HG02678 (cell line): ENCODE measurements around the gene AQP9.
"Not testable (repeated sequence)": the region's sequence is repeated elsewhere in the genome, so short reads cannot be mapped to it uniquely, and the experiment has no call there.

Source experiments
- ATAC-seq: cut with Tn5 transposase; IDR thresholded peaks from one replicate; pipeline ENCODE4 v1.9.1; 2021; ENCODE audit warnings: mild to moderate bottlenecking, moderate library complexity; ENCODE audit not compliant: unreplicated experiment

AQP9 gene

GRCh38 chr15:58138106-58138505 lies at the start of gene AQP9:
Gene AQP9, plus strand, starts transcription at chr15:58138381. Its CDS starts 185 bp downstream, at chr15:58138566.
- ATAC-seq = no peak

DNA sequence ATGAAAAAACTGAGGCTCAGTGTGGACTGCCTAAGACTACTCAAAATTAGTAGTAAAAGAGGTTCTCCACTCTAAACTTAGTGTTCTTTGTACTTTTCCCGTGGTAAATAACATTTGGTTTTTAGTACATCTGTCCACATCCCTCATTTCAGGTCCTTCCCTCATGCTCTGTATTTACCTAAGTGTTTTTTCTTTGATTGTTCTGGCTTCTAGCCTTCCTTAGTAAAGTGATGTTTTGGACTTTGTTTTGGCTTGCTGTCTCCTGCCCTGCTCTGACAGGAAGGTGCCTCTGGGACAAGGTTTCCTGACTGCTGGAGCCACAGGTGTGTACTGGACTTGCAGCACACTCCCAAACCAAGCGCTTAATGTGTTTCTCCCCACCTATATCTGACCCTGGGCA lies 42.8 kb upstream of the AQP9 start:
- no peak for ATAC-seq

DNA sequence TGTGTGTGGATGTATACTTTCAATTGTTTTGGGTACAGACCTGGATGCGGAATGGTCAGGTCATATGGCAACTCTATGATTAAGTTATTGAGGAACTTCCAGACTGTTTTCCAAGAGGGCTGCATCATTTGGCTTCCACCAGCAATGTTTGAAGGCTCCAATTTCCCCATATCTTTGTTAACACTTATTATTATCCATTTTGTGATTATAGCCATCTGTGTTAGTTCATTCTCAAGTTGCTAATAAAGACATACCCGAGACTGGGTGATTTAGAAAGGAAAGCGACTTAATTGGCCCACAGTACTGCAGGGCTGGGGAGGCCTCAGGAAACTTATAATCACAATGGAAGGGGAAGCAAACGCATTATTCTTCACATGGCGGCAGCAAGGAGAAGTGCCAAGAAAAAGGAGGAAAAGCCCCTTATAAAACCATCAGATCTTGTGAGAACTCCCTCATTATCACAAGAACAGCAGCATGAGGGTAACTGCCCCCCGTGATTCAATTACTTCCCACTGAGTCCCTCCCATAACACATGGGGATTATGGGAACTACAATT lies 41.6 kb upstream of the AQP9 start:
- ATAC-seq = no peak

- no peak for ATAC-seq
Measured at GRCh38 chr15:58103482-58103881, 34.7 kb upstream of the AQP9 start.

- ATAC-seq = no peak
Measured at GRCh38 chr15:58108117-58108516, 30.1 kb upstream of the AQP9 start.

DNA sequence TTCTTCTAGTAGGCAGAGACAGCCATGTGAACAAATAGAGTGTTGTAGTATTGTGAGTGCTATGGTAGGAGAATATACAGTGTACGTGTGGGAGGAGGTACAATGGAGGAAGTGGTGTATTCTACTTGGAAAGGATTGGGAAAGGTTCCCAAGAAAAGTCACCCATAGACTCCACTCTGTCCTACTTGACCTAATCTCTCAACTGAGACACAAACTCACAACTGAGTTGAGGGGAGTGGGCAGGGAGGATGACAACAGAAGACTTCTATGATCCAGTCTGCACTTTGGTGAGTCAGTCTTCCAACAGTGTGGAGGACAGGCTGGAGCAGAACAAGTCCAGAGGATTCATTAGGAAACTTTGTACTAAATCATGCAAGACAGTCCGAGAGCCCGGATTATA lies 28.8 kb upstream of the AQP9 start:
- no peak for ATAC-seq

DNA sequence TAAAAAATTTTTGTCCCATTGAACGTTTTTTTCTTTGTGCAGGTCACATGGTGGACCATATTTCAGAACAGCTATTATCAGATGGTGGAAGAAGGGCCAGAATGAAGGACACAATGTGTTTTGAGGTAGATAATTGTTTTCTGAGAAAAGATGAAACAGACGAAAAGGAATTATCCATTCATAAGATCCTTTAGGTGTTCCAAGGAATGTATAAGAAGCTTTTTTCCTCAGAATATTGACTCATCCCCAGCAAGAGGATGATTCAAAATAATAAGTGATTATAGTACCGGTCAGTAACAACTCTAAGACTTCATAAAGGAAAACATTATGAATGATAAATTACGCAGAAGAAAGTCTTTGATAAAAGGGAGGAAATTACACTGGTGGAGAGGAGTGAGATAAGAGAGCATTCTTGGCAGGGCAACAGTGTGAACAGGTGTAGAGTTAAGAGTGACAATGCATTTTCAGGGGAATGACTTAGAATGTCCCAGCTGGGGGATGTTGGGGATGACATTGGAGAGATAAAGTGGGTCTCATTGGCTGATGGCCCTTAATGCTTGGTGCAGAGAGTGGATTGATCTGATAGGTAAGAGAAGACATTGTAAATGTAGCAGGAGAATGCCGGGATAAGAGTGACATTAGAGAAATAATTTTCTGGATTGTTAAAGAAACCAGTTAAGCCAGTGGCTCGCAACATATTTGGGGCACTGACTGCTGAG lies 27.0 kb upstream of the AQP9 start:
- no peak for ATAC-seq

DNA sequence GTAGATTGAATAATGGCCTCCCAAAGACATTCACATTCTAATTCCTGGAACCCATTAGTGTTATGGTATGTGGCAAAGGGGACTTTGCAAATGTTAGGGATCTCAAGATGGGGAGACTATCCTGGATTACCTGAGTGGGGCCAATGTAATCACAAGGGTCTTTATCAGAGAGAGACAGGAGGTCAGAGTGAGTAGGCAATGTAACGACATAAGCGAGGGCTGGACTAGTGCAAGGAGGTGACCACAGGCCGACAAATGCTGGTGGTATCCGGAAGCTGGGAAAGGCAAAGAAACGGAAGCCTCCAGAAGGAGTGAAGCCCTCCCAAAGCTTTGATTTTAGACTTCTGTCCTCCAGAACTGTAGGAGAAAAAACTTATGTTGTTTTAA lies 26.5 kb upstream of the AQP9 start:
- no peak for ATAC-seq

GRCh38 chr15:58113358-58113757 lies 24.8 kb upstream of the AQP9 start:
- not testable (repeated sequence) for ATAC-seq

GRCh38 chr15:58114388-58114787 lies 23.8 kb upstream of the AQP9 start:
- ATAC-seq = no peak

- no peak for ATAC-seq
Measured at GRCh38 chr15:58114812-58115211, 23.4 kb upstream of the AQP9 start.

DNA sequence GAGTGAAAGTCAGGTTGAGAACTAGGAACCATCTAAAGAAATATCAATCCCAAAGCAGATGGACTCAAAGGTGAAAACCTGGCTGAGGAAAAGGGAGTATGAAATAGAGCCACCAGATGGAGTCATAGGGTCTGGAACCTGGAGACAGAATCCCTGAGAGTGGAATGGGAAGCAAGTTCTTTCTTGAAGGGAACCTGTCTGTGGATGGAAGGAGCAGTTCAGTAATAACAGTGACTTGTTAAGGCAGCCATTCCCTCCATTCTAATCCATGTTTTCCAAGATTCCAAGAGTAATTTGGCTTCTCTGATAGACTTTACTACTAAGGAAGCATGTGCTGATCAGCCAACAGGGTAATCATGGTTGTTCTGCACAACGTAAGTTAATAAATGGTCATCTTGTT lies 22.5 kb upstream of the AQP9 start:
- no peak for ATAC-seq

GRCh38 chr15:58117619-58118018 lies 20.6 kb upstream of the AQP9 start:
- ATAC-seq = no peak

DNA sequence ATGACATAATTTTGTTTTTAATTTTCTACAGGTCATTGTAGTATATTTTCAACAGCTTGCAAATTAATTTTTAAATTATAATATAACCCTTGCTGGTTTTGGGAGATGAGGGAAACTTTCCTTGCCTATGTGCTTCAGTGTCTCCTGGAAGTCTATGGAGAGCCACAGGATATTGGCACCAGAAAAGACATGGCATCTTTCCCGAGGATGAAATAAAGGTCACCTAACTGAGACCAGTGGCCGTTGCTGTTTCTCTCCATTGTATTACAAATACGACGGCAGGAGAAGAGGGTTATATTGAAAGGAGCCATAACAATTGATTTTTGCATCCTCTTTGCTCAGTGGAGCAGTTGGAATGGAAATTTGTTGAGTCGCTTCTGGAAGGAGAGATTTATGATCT lies 19.9 kb upstream of the AQP9 start:
- ATAC-seq = no peak

- ATAC-seq = no peak
Measured at GRCh38 chr15:58119016-58119415, 19.2 kb upstream of the AQP9 start.

- ATAC-seq = no peak
Measured at GRCh38 chr15:58124585-58124984, 13.6 kb upstream of the AQP9 start.

DNA sequence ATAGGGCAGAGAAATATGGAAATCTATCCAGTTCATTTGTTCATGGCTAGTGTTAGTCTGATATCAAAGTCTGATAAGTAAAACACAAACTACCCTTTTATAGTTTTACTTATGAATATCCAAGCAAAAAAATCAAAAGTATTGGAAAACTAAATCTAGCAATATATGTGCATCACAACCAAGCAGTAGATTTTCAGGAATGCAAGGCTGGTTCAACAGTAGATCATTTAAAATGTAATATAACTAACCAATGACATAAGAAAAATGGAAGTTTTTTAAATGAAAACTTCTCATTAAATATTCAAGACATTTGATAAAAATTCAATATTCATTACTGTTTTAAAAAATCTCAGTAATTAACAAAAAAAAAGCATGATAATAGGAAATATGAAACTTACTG lies 12.8 kb upstream of the AQP9 start:
- no peak for ATAC-seq

GRCh38 chr15:58134886-58135285 lies 3.3 kb upstream of the AQP9 start:
- ATAC-seq = no peak

GRCh38 chr15:58135511-58136174 lies 2.5 kb upstream of the AQP9 start:
- no peak for ATAC-seq

- ATAC-seq = no peak
Measured at GRCh38 chr15:58136731-58137130, 1.4 kb upstream of the AQP9 start.

- no peak for ATAC-seq
Measured at GRCh38 chr15:58137686-58138085, 495 bp upstream of the AQP9 start.

- no peak for ATAC-seq
Measured at GRCh38 chr15:58139276-58139988, 1.3 kb downstream of the AQP9 start.
